ENCODE results near the gene TMEM175. TPM values are rescaled to one million over a fixed set of nuclear protein-coding genes. Genes with fewer than 3 reads are reported as not detected.
"Not testable (repeated sequence)": the region's sequence is repeated elsewhere in the genome, so short reads cannot be mapped to it uniquely, and the experiment has no call there.

TMEM175 gene
- total RNA-seq, 3 donors from 2014 or later, result 26.2 to 32.2 (median 28.2) TPM

DNA sequence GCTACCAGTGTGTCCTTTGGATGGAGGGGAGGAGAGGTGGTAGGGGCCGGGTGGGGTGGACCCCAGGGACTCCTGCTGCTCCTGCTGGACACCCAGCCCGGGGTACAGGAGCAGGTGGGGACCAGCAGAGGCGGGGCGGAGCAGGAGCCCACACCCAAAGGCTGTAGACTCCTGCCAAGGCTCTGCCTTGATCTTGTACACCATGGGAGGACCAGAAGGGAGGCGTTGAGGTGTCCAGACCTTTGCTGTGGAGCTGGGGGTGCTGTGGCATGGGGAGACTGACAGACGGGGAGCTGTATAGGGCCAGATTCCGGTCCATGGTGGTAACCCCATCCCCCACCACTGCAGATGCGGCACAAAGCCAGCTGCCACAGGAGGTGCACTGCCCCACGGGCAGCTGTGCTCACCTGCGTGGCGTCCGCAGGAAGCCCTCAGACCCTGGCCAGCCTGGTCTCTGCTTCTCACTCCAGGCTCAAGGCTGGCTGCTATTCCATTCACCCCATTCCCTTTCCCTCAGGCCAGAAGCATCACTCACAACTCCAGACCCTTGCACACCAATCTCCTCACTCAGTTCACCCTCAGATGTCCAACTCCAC is 65.9 kb downstream of the TMEM175 start:
- intact Hi-C loops (cut with DNase I; ENCODE audit: low total_unique reads), result loop anchor here (10.0 kb wide), 1 partner anchor 323 kb away; the partner anchor contains the start of genes ATP5ME and MYL5
- no peak overlapping the region for H3K27ac ChIP-seq
- no peaks in the 10 kb centered on the region for H3K9me3 ChIP-seq
- H3K36me3 ChIP-seq, result no peaks in the 10 kb centered on the region
- peaks cover 8 to 9% of the 10 kb centered on the region in 2 donors for H3K4me1 ChIP-seq
- peaks cover 8 to 49% of the 10 kb centered on the region in 2 donors for H3K27me3 ChIP-seq
- TF ChIP-seq POLR2A (IDR thresholded peaks at IDR 0.05), result no peak
- peak overlapping the region in 1 of 3 donors; percentile 65 for H3K4me3 ChIP-seq
- DNase-seq (ENCODE audit: low spot score in 2 of 2), result no peak

DNA sequence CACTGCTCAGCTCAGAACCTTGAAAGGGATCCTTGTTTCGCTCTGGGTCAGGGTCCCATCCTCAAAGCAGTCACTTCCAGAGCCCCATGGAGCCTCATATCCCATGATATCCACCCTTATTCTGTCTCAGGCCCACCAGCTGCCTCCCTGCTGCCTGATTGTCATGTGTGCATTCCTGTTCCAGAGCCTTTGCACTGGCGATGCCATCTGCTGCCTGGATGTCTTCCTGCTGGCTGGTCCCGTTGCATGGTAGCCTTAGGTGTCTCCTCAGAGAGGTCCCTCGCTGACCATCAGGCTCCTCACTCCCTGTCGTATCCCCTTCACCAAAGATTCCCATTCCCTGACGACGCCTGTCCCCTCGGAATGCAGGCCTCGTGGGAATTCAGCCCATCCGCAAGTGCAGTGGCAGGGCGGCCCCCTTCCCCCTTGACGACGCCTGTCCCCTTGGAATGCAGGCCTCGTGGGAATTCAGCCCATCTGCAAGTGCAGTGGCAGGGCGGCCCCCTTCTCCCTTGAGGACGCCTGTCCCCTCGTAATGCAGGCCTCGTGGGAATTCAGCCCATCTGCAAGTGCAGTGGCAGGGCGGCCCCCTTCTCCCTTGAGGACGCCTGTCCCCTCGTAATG is 67.1 kb downstream of the TMEM175 start:
- not testable (repeated sequence) for DNase-seq (ENCODE audit: low spot score in 2 of 2); H3K4me3 ChIP-seq; H3K36me3 ChIP-seq; H3K27ac ChIP-seq; H3K4me1 ChIP-seq; H3K9me3 ChIP-seq
- intact Hi-C loops (cut with DNase I; ENCODE audit: low total_unique reads), result loop anchor here (10.0 kb wide), 1 partner anchor 325 kb away; the partner anchor contains the start of genes ATP5ME and MYL5
- peaks cover 13 to 61% of the 10 kb centered on the region in 2 donors for H3K27me3 ChIP-seq

DNA sequence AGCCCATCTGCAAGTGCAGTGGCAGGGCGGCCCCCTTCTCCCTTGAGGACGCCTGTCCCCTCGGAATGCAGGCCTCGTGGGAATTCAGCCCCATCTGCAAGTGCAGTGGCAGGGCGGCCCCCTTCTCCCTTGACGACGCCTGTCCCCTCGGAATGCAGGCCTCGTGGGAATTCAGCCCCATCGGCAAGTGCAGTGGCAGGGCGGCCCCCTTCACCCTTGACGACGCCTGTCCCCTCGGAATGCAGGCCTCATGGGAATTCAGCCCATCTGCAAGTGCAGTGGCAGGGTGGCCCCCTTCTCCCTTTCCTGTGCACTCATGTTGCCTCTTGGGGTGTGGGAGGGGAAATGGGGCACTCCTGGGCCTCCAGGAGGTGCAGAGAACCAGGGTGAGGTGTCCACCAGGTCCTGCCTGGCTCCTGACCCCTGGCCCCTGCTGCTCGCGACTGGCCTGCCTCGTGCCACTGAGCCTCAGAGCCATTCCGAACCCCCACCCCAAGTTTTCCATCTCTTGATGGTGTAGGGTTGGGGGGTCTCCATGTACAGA is 67.7 kb downstream of the TMEM175 start:
- intact Hi-C loops (cut with DNase I; ENCODE audit: low total_unique reads), result loop anchor here (10.0 kb wide), 1 partner anchor 325 kb away; the partner anchor contains the start of genes ATP5ME and MYL5
- TF ChIP-seq CTCF (IDR thresholded peaks at IDR 0.05) (no peak), POLR2A (IDR thresholded peaks at IDR 0.05) (no peak), POLR2AphosphoS5 (IDR thresholded peaks at IDR 0.05) (no peak)
- H3K4me1 ChIP-seq, result peaks cover 8 to 9% of the 10 kb centered on the region in 2 donors
- H3K27me3 ChIP-seq, result peaks cover 13 to 67% of the 10 kb centered on the region in 2 donors
- DNase-seq (ENCODE audit: low spot score in 2 of 2), result no peak
- no peak overlapping the region for H3K4me3 ChIP-seq
- no peaks in the 10 kb centered on the region for H3K9me3 ChIP-seq
- H3K36me3 ChIP-seq, result no peaks in the 10 kb centered on the region
- H3K27ac ChIP-seq, result no peak overlapping the region

GRCh38 chr4:1000686-1001260 is 68.5 kb downstream of the TMEM175 start:
- intact Hi-C loops (cut with DNase I; ENCODE audit: low total_unique reads), result no loop called here
- Histone ChIP-seq H3K27ac (no peak overlapping the region), H3K4me3 (no peak overlapping the region), H3K27me3 (peaks cover 13 to 74% of the 10 kb centered on the region in 2 donors), H3K9me3 (no peaks in the 10 kb centered on the region), H3K4me1 (peaks cover 8 to 9% of the 10 kb centered on the region in 2 donors), H3K36me3 (no peaks in the 10 kb centered on the region)
- no peak for DNase-seq (ENCODE audit: low spot score in 2 of 2)
- TF ChIP-seq CTCF (IDR thresholded peaks at IDR 0.05) (no peak), POLR2AphosphoS5 (IDR thresholded peaks at IDR 0.05) (no peak), POLR2A (IDR thresholded peaks at IDR 0.05) (no peak)

DNA sequence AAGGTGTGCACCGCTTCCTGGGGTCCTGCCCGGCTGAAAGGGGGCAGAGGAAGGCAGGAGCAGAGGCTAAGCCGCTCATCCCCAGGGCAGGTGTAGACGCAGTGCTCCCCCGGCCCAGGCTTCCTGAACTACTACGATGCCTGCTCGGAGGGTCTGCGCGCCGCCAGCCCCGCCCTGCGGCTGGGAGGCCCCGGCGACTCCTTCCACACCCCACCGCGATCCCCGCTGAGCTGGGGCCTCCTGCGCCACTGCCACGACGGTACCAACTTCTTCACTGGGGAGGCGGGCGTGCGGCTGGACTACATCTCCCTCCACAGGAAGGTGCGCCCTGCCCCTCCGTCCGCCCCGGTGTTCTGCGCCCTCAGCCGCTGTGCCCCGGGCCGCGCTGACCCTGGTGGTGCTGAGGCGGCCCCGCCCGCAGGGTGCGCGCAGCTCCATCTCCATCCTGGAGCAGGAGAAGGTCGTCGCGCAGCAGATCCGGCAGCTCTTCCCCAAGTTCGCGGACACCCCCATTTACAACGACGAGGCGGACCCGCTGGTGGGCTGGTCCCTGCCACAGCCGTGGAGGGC is 69.4 kb downstream of the TMEM175 start:
- H3K4me3 ChIP-seq, result peak overlapping the region in 1 of 3 donors; percentile 61
- no peak for TF ChIP-seq CTCF (IDR thresholded peaks at IDR 0.05)
- TF ChIP-seq POLR2A (IDR thresholded peaks at IDR 0.05), result no peak
- TF ChIP-seq POLR2AphosphoS5 (IDR thresholded peaks at IDR 0.05), result no peak
- peaks cover 13 to 77% of the 10 kb centered on the region in 2 donors for H3K27me3 ChIP-seq
- no peak for DNase-seq (ENCODE audit: low spot score in 2 of 2)
- no peak overlapping the region for H3K27ac ChIP-seq
- H3K4me1 ChIP-seq, result peaks cover 8 to 9% of the 10 kb centered on the region in 2 donors
- intact Hi-C loops (cut with DNase I; ENCODE audit: low total_unique reads), result no loop called here
- no peaks in the 10 kb centered on the region for H3K36me3 ChIP-seq
- H3K9me3 ChIP-seq, result no peaks in the 10 kb centered on the region

All from breast epithelium (tissue), 4 donors.